ENCODE measurements around the gene AHDC1. TPM values are rescaled to one million over a fixed set of nuclear protein-coding genes. Genes with fewer than 3 reads are reported as not detected.

Gene AHDC1
- total RNA-seq, 2 experiments from 2014 or later = 10.3 to 12.1 TPM

GRCh38 chr1:27572679-27573426, 31.1 kb downstream of the AHDC1 start:
- peaks cover 8% of the 10 kb centered on the region for H3K4me1 Mint-ChIP-seq
- CTCF ChIA-PET = interaction anchor here (0.7 to 1.7 kb wide), 3 partner anchors 15 to 277 kb away, joined by 3 to 8 read pairs (median 4); no protein-coding TSS in a partner anchor
- POLR2A ChIA-PET = no interaction called here
- intact Hi-C loops (cut with DNase I, micrococcal nuclease) = no loop called here
- H3K9me3 Mint-ChIP-seq (ENCODE audit: low read depth) = no peaks in the 10 kb centered on the region
- DNase-seq (no peak), ATAC-seq (no peak)
- no peak overlapping the region for H3K4me3 Mint-ChIP-seq
- H3K36me3 Mint-ChIP-seq (ENCODE audit: low read depth) = no peaks in the 10 kb centered on the region
- no peak overlapping the region for H3K27ac Mint-ChIP-seq
- H3K27me3 Mint-ChIP-seq = no peaks in the 10 kb centered on the region

- Mint-ChIP-seq H3K36me3 (ENCODE audit: low read depth) (no peaks in the 10 kb centered on the region), H3K4me3 (no peak overlapping the region), H3K4me1 (peaks cover 14% of the 10 kb centered on the region), H3K27me3 (no peaks in the 10 kb centered on the region), H3K27ac (no peak overlapping the region), H3K9me3 (ENCODE audit: low read depth) (no peaks in the 10 kb centered on the region)
- intact Hi-C loops (cut with DNase I, micrococcal nuclease) = no loop called here
- CTCF ChIA-PET = interaction anchor here (0.7 to 1.5 kb wide), 2 partner anchors 15 to 271 kb away, joined by 4 to 6 read pairs; no protein-coding TSS in a partner anchor
- POLR2A ChIA-PET = no interaction called here
- ATAC-seq (no peak), DNase-seq (no peak)
Observed at GRCh38 chr1:27572019-27572678, 31.8 kb downstream of the AHDC1 start.

- no peaks in the 10 kb centered on the region for H3K27me3 Mint-ChIP-seq
- DNase-seq (no peak), ATAC-seq (no peak)
- peaks cover 14% of the 10 kb centered on the region for H3K4me1 Mint-ChIP-seq
- H3K9me3 Mint-ChIP-seq (ENCODE audit: low read depth) = no peaks in the 10 kb centered on the region
- H3K36me3 Mint-ChIP-seq (ENCODE audit: low read depth) = no peaks in the 10 kb centered on the region
- ChIA-PET CTCF (interaction anchor here (0.7 to 1.6 kb wide), 5 partner anchors 13 to 280 kb away, joined by 3 to 9 read pairs (median 4); no protein-coding TSS in a partner anchor), POLR2A (interaction anchor here (0.6 kb wide), 1 partner anchor 36 kb away, joined by 4 read pairs; no protein-coding TSS in a partner anchor)
- intact Hi-C loops (cut with DNase I, micrococcal nuclease) = no loop called here
- H3K4me3 Mint-ChIP-seq = no peak overlapping the region
- no peak overlapping the region for H3K27ac Mint-ChIP-seq
Observed at GRCh38 chr1:27571439-27572018, 32.4 kb downstream of the AHDC1 start.

- intact Hi-C loops (cut with DNase I, micrococcal nuclease) = no loop called here
- CTCF ChIA-PET = interaction anchor here (1.0 to 1.6 kb wide), 4 partner anchors 12 to 280 kb away, joined by 3 to 9 read pairs (median 5); no protein-coding TSS in a partner anchor
- POLR2A ChIA-PET = interaction anchor here (0.6 kb wide), 2 partner anchors 37 to 48 kb away, joined by 3 to 4 read pairs; no protein-coding TSS in a partner anchor
- H3K27me3 Mint-ChIP-seq = no peaks in the 10 kb centered on the region
- no peak overlapping the region for H3K4me3 Mint-ChIP-seq
- H3K4me1 Mint-ChIP-seq = peaks cover 18% of the 10 kb centered on the region
- no peak overlapping the region for H3K27ac Mint-ChIP-seq
- ATAC-seq = no peak
- no peak for DNase-seq
- no peaks in the 10 kb centered on the region for H3K9me3 Mint-ChIP-seq (ENCODE audit: low read depth)
- H3K36me3 Mint-ChIP-seq (ENCODE audit: low read depth) = no peaks in the 10 kb centered on the region
Observed at GRCh38 chr1:27570784-27571183, 33.2 kb downstream of the AHDC1 start.

GRCh38 chr1:27570356-27570755, 33.6 kb downstream of the AHDC1 start:
- Mint-ChIP-seq H3K4me1 (peaks cover 18% of the 10 kb centered on the region), H3K27me3 (no peaks in the 10 kb centered on the region), H3K27ac (no peak overlapping the region), H3K9me3 (ENCODE audit: low read depth) (no peaks in the 10 kb centered on the region), H3K36me3 (ENCODE audit: low read depth) (no peaks in the 10 kb centered on the region), H3K4me3 (no peak overlapping the region)
- intact Hi-C loops (cut with DNase I, micrococcal nuclease) = no loop called here
- ChIA-PET CTCF (interaction anchor here (0.6 to 2.8 kb wide), 8 partner anchors 12 to 279 kb away, joined by 3 to 15 read pairs (median 4); no protein-coding TSS in a partner anchor), POLR2A (interaction anchor here (0.6 kb wide), 1 partner anchor 47 kb away, joined by 3 read pairs; no protein-coding TSS in a partner anchor)
- ATAC-seq = no peak
- no peak for DNase-seq

- no peaks in the 10 kb centered on the region for H3K36me3 Mint-ChIP-seq (ENCODE audit: low read depth)
- CTCF ChIA-PET = interaction anchor here (0.5 to 3.5 kb wide), 13 partner anchors 12 to 269 kb away, joined by 3 to 39 read pairs (median 4); partner anchors contain the start of gene AHDC1
- ATAC-seq = no peak
- DNase-seq = no peak
- H3K27ac Mint-ChIP-seq = no peak overlapping the region
- H3K9me3 Mint-ChIP-seq (ENCODE audit: low read depth) = no peaks in the 10 kb centered on the region
- H3K4me3 Mint-ChIP-seq = peak overlapping the region; percentile 36
- intact Hi-C loops (cut with DNase I, micrococcal nuclease) = loop anchor here in 1 of 2 experiments (2.0 kb wide), 1 partner anchor 79 kb away; the partner anchor contains the start of gene WASF2
- H3K27me3 Mint-ChIP-seq = no peaks in the 10 kb centered on the region
- POLR2A ChIA-PET = interaction anchor here (1.0 kb wide), 1 partner anchor 156 kb away, joined by 3 read pairs; no protein-coding TSS in a partner anchor
- peaks cover 18% of the 10 kb centered on the region for H3K4me1 Mint-ChIP-seq
Observed at GRCh38 chr1:27569506-27570291, 34.2 kb downstream of the AHDC1 start.

GRCh38 chr1:27569088-27569460, 34.9 kb downstream of the AHDC1 start:
- Mint-ChIP-seq H3K36me3 (ENCODE audit: low read depth) (no peaks in the 10 kb centered on the region), H3K4me3 (peak overlapping the region; percentile 36), H3K27ac (peak overlapping the region; percentile 67), H3K4me1 (peaks cover 18% of the 10 kb centered on the region), H3K27me3 (no peaks in the 10 kb centered on the region), H3K9me3 (ENCODE audit: low read depth) (no peaks in the 10 kb centered on the region)
- intact Hi-C loops (cut with DNase I, micrococcal nuclease) = loop anchor here in 1 of 2 experiments (2.0 kb wide), 1 partner anchor 78 kb away; the partner anchor contains the start of gene WASF2
- POLR2A ChIA-PET = interaction anchor here (1.0 kb wide), 1 partner anchor 156 kb away, joined by 3 read pairs; no protein-coding TSS in a partner anchor
- peak; percentile 20 for DNase-seq
- CTCF ChIA-PET = interaction anchor here (0.6 to 3.5 kb wide), 12 partner anchors 12 to 101 kb away, joined by 3 to 39 read pairs (median 4); partner anchors contain the start of gene AHDC1
- ATAC-seq = no peak

GRCh38 chr1:27568300-27569087, 35.5 kb downstream of the AHDC1 start:
- Mint-ChIP-seq H3K9me3 (ENCODE audit: low read depth) (no peaks in the 10 kb centered on the region), H3K4me3 (peak overlapping the region; percentile 39), H3K27me3 (no peaks in the 10 kb centered on the region), H3K27ac (no peak overlapping the region), H3K36me3 (ENCODE audit: low read depth) (no peaks in the 10 kb centered on the region), H3K4me1 (peaks cover 18% of the 10 kb centered on the region)
- ChIA-PET CTCF (interaction anchor here (0.6 to 3.5 kb wide), 14 partner anchors 11 to 459 kb away, joined by 3 to 39 read pairs (median 4); partner anchors contain the start of gene AHDC1), POLR2A (interaction anchor here (0.5 to 0.6 kb wide), 2 partner anchors 11 to 12 kb away, joined by 3 to 5 read pairs; no protein-coding TSS in a partner anchor)
- peak; percentile 95 for DNase-seq
- intact Hi-C loops (cut with DNase I, micrococcal nuclease) = loop anchor here in 1 of 2 experiments (1.0 to 2.0 kb wide), 6 partner anchors 36 to 176 kb away; partner anchors contain the start of genes AHDC1, FAM76A, GPR3 and WASF2
- ATAC-seq = peak; percentile 97

GRCh38 chr1:27567971-27568299, 36.0 kb downstream of the AHDC1 start:
- Mint-ChIP-seq H3K27me3 (no peaks in the 10 kb centered on the region), H3K27ac (no peak overlapping the region), H3K4me3 (peak overlapping the region; percentile 39), H3K9me3 (ENCODE audit: low read depth) (no peaks in the 10 kb centered on the region), H3K36me3 (ENCODE audit: low read depth) (no peaks in the 10 kb centered on the region), H3K4me1 (peaks cover 18% of the 10 kb centered on the region)
- no peak for DNase-seq
- ChIA-PET CTCF (interaction anchor here (0.6 to 3.5 kb wide), 11 partner anchors 11 to 459 kb away, joined by 3 to 39 read pairs (median 5); no protein-coding TSS in a partner anchor), POLR2A (interaction anchor here (0.7 to 1.1 kb wide), 2 partner anchors 11 to 26 kb away, joined by 3 to 4 read pairs; no protein-coding TSS in a partner anchor)
- intact Hi-C loops (cut with DNase I, micrococcal nuclease) = loop anchor here in 1 of 2 experiments (1.0 to 2.0 kb wide), 6 partner anchors 36 to 176 kb away; partner anchors contain the start of genes AHDC1, FAM76A, GPR3 and WASF2
- ATAC-seq = no peak
